ENCODE measurements around the gene EGLN2. TPM values are rescaled to one million over a fixed set of nuclear protein-coding genes. Genes with fewer than 3 reads are reported as not detected.
"Not testable (repeated sequence)": the region's sequence is repeated elsewhere in the genome, so short reads cannot be mapped to it uniquely, and the experiment has no call there.

EGLN2 gene
- polyA plus RNA-seq, 1 donor: 46.2 TPM

GRCh38 chr19:40801426-40802299 lies 2.7 kb downstream of the EGLN2 start:
- no peak for DNase-seq (ENCODE audit: low read depth)

GRCh38 chr19:40802300-40803169 lies 3.5 kb downstream of the EGLN2 start:
- DNase-seq (ENCODE audit: low read depth): no peak

- no peak for DNase-seq (ENCODE audit: low read depth)
These were observed 4.3 kb downstream of the EGLN2 start for GRCh38 chr19:40803170-40803856.

- DNase-seq (ENCODE audit: low read depth): no peak
These were observed 5.1 kb downstream of the EGLN2 start for GRCh38 chr19:40803857-40804782.

- no peak for DNase-seq (ENCODE audit: low read depth)
These were observed 5.8 kb downstream of the EGLN2 start for GRCh38 chr19:40804783-40805242.

GRCh38 chr19:40805258-40805868 lies 6.4 kb downstream of the EGLN2 start:
- no peak for DNase-seq (ENCODE audit: low read depth)

GRCh38 chr19:40806423-40807146 lies 7.6 kb downstream of the EGLN2 start:
- peak; percentile 60 for DNase-seq (ENCODE audit: low read depth)

- no peak for DNase-seq (ENCODE audit: low read depth)
These were observed 8.4 kb downstream of the EGLN2 start for GRCh38 chr19:40807147-40808020.

GRCh38 chr19:40808021-40808325 lies 9.0 kb downstream of the EGLN2 start:
- no peak for DNase-seq (ENCODE audit: low read depth)

GRCh38 chr19:40808497-40808896 lies 9.5 kb downstream of the EGLN2 start:
- DNase-seq (ENCODE audit: low read depth): no peak

GRCh38 chr19:40809358-40810086 lies 10.5 kb downstream of the EGLN2 start:
- no peak for DNase-seq (ENCODE audit: low read depth)

GRCh38 chr19:40810160-40810559 lies 11.2 kb downstream of the EGLN2 start:
- no peak for DNase-seq (ENCODE audit: low read depth)

GRCh38 chr19:40810649-40811408 lies 11.8 kb downstream of the EGLN2 start:
- DNase-seq (ENCODE audit: low read depth): not testable (repeated sequence)

GRCh38 chr19:40811478-40812341 lies 12.7 kb downstream of the EGLN2 start:
- no peak for DNase-seq (ENCODE audit: low read depth)

- not testable (repeated sequence) for DNase-seq (ENCODE audit: low read depth)
These were observed 13.6 kb downstream of the EGLN2 start for GRCh38 chr19:40812571-40812970.

- DNase-seq (ENCODE audit: low read depth): no peak
These were observed 14.2 kb downstream of the EGLN2 start for GRCh38 chr19:40813182-40813581.
